GM21515 (cell line): ENCODE results near the gene C2orf68.
"Not testable (repeated sequence)": the region's sequence is repeated elsewhere in the genome, so short reads cannot be mapped to it uniquely, and the experiment has no call there.

Source experiments
- ATAC-seq: cut with Tn5 transposase; IDR thresholded peaks from one replicate; pipeline ENCODE4 v1.9.1; 2021; ENCODE audit not compliant: unreplicated experiment

C2orf68 gene

GRCh38 chr2:85583667-85584353 is 28.1 kb downstream of the C2orf68 start:
- ATAC-seq: peak; percentile 64

GRCh38 chr2:85582492-85582891 is 29.4 kb downstream of the C2orf68 start:
- no peak for ATAC-seq

GRCh38 chr2:85580206-85580605 is 31.7 kb downstream of the C2orf68 start:
- ATAC-seq: no peak

- ATAC-seq: no peak
Measured at GRCh38 chr2:85579266-85579935, 32.5 kb downstream of the C2orf68 start.

DNA sequence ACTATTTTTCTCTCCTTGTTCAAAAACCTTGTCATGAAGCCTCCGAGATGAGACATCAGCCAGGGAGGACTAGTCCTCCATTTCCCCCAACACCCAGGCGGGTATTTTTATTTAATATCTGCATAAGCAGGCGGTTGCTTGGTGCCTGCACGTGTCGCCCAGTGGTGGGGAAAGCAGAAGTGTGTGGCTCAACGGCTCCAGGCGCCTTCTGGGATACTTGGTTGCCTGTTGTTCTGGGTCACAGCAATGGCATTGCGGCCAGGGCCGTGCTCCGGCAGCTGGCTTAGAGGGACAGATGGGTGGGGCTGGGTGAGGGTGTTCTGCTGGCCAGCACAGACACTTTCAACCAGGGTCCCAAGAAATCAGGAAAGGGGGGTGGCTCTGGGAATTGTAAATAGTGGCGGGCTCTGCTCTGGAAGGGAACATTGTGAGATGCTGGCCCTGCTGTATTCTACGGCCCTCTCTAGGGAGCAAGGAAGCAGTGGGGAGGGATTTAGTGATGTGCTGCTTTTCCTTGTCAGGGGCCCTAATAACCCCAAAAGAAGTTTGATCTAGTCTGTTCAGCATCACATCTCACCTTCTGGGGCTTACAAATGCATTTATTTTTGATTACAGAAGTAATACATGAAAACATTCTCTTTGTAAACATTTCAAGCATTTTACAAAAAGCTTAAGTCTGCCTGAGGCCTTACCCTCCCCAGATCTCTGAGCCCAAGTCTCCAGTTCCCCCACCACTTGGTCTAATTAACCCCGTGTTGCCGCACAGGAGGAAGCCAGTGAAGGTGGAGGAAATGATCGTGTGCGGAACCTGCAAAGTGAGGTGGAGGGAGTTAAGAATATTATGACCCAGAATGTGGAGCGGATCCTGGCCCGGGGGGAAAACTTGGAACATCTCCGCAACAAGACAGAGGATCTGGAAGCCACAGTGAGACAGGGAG is 33.4 kb downstream of the C2orf68 start:
- peak; percentile 40 for ATAC-seq

DNA sequence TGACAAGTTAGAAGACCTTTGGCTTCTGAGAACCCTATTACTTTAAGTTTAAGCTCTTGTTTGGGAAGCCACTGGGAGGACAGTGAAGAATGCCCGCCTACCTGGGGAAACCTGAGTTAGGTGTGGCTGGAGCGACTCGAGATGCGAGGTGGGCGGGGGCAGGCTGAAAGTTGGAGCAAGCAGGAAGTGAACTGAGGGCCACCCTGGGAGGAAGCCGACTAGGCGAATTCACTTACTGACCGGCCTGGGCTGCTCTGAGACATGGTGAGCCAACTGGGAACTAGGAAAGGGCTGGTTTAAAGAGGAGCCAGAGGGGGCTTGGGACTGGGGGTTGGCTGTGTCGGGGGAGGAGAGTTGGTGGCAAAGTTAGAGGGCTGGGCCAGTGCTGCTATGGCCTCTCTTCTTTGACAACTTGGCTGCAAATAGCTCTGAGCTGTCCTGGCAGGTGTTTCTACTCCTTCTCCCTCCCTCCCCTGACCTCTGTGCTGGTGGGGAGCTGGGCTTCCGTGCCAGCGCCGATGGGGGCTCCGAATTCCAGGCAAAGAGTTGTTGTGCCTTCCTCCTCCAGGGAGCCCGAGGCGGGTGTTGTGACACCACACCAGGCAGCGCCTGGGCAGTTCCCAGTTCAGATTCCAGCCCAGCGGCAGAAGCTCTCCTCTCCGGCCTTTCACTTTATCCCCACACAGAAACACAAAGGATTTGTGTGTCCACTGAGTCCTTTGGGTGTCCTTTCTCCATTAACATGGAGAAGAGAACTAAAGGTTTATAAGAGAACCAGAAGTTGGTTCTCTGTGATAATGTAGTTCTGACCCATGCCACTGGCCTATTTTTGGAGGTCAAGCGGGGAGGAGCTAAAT is 34.3 kb downstream of the C2orf68 start, which contains the start of gene VAMP8:
TSS of gene VAMP8 (plus strand) at position 201 of the 857 bp plus-strand sequence. CDS start at position 262, 61 bp downstream.
- ATAC-seq: peak; percentile 57

DNA sequence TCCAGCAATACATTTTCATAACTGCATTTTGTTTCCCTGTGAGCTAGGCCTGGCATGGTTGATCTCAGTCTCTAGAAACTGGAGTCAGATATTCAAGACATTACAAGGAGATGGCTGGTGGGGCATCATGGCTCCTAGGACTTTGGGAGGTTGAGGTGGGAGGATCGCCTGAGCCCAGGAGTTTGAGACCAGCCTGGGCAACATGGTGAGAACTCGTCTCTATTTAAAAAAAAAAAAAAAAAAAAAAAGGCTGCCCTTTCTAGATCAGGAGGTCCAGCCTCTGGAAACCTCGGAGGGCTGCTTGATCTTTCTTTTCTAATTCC is 34.8 kb downstream of the C2orf68 start:
- no peak for ATAC-seq

DNA sequence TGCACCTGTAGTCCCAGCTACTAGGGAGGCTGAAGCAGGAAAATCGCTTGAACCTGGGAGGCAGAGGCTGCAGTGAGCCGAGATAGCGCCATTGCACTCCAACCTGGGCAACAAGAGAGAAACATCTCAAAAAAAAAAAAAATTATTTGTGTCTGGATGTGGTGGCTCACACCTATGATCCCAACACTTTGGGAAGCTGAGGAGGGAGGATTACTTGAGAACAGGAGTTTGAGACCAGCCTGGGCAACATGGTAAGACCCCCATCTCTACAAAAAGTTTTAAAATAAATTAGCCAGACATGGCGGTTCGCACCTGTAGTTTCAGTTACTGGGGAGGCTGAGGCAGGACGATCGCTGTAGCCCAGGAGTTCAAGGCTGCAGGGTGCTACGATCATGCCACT is 36.1 kb downstream of the C2orf68 start:
- no peak for ATAC-seq

DNA sequence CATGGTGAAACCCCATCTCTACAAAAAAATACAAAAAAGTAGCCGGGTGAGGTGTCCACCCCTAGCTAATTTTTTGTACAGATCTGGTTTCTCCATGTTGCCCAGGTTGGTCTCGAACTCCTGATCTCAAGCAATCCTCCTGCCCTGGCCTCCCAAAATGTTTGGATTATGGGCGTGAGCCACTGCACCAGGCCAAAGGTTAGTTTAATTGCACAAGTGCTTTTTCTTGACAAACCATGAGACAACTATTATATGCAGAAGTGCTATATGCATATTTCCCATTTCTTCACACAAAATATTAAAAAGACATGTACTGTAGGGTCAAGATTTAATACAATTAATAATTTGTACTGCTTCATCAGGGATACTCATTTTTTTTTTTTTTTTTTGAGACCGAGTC is 45.6 kb downstream of the C2orf68 start:
- no peak for ATAC-seq

GRCh38 chr2:85564144-85564563 is 47.7 kb downstream of the C2orf68 start:
- no peak for ATAC-seq

GRCh38 chr2:85561280-85562212 is 50.3 kb downstream of the C2orf68 start, which contains the start of gene GGCX:
GGCX (minus strand) TSS chr2:85561493; CDS start chr2:85561428, 65 bp downstream.
- peak; percentile 92 for ATAC-seq

- no peak for ATAC-seq
Measured at GRCh38 chr2:85560812-85561279, 51.0 kb downstream of the C2orf68 start.

GRCh38 chr2:85560403-85560726 is 51.5 kb downstream of the C2orf68 start:
- not testable (repeated sequence) for ATAC-seq

DNA sequence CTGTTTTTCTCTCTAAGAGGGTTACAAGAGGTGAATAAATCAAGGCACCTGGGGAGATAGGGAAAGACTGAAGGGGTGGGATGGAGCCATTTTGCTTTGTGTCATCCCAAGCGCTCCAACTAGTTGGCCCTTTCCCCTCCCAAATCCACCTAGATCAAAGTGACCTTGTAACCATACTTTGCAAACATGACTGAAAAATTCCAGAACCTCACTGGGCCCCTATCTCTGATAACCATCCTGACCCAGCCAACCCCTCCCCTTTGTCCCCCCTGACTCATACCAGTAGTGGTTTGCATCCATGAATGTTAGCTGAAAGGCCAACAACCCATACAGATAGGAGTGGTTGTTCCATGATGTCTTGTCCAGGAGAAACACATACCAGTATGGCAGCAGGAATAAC is 53.7 kb downstream of the C2orf68 start:
- ATAC-seq: no peak

DNA sequence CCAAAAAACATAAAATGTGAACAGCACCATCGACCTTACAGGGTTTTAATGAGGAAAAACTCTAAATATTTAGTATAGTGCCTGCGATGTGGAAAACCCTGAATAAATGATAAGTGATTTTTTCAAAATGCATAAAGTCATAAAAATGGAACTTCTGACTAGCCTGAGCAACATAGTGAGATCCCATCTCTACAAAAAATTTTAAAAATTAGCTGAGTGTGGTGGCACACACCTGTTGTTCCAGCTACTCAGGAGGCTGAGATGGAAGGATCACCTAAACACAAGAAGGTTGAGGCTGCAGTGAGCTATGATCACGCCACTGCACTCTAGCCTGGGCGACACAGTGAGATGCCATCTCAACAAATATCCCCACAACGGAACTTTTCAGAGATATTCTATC is 54.7 kb downstream of the C2orf68 start:
- ATAC-seq: no peak
